Activated CD8-positive, alpha-beta memory T cell treated with anti-CD3 and anti-CD28 coated beads, Interleukin-2, amount 50 U/mL, for 4 hours (primary cell): ENCODE results near the gene RAB40B.

Experiments used
- DNase-seq: peaks from one replicate; pipeline ENCODE4 v3.0.0-alpha.2; 2020

RAB40B gene

DNA sequence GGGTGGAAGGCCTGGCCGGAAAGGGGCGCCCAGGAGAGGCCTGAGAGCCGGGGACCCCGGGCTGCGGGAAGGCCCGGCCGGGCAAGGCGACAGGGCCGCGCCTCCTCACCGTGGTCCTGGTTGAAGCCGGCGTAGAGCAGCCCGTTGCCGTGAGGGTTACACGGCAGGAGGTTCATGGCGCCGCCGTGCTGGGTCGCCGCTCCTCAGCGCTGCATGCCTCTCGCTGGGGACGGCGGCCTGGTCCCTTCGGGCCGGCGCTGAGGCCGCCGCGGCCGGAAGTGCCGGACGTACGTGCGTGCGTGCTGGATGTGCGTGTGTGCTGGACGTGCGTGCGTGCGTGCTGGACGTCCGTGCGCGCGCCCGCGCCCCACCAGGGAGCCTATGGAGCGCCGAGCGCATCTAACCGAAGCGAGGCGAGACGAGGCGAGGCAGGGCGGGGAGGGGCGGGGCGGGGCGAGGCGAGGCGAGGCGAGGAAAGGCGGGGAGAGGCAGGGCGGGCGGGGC is 50.3 kb downstream of the RAB40B start, which contains the start of gene WDR45B:
WDR45B (minus strand) TSS at position 280 of the 504 bp plus-strand sequence; CDS start at position 176, 104 bp downstream.
- DNase-seq: peak; percentile 88

GRCh38 chr17:82647593-82648164 is 50.8 kb downstream of the RAB40B start:
- peak; percentile 46 for DNase-seq

DNA sequence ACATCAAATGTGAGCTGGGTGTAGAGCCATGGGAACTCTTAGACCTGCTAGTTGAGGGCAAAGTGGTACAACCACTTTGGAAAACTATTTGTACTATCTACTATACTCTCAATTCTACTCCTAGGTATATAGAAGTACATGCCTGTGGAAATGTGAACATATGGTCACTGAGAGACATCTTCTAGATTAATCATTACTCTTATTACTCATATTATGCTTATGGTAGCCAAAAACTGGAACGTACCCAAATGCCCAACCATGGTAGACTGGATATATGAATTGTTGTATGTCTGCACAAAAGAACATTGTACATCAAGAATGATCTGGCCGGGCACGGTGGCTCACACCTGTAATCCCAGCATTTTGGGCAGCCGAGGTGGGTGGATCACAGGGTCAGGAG is 53.0 kb downstream of the RAB40B start:
- no peak for DNase-seq

DNA sequence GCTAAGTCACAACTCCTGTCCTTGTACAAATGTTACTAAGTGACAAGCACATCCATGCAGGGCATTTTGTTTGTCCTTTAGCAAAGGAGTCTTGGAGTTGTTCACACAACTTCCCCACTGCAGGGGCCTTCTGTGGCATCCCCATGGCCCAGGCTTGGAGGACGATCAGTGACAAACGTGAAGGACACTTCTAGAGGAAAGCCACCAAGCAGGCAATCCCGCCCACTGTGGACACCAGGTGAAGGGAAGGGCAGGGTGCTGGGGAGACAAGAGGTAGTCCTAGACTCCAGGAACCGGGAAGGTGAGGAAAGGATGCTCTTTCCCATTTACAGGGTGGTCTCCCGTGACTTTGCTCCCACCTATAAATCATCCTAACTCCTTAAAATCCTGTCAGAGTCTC is 54.4 kb downstream of the RAB40B start:
- no peak for DNase-seq

GRCh38 chr17:82642022-82642421 is 56.5 kb downstream of the RAB40B start:
- DNase-seq: no peak

DNA sequence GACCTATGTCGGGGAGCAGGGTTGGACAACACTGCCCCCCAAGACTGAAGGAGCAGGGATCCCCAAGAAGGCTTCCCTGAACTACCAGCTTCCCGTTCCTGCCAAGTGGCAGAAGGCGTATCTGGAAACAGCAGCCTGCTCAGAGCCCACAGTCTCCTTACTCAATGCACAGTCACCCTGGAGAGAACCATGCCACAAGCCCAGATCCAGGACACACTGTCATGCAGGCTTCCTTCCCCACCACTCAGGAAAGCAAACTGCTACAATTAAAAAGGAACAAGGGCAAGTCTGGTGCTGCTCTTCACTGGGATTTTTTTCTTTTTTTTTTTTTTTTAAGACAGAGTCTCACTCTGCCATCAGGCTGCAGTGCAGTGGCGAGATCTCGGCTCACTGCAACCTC is 58.5 kb downstream of the RAB40B start:
- DNase-seq: no peak

DNA sequence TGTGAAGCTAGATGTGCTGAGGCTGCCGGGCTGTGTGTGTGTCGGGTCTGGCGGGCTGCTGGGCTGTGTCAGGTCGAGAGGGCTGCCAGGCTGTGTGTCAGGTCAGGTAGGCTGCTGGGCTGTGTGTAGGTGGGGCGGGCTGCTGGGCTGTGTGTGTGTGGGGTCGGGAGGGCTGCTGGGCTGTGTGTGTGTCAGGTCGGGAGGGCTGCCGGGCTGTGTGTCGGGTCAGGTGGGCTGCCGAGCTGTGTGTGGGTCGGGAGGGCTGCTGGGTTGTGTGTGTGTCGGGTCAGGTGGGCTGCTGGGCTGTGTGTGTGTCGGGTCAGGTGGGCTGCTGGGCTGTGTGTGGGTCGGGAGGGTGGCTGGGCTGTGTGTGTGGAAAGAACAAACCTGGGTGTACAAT is 58.9 kb downstream of the RAB40B start:
- DNase-seq: no peak

GRCh38 chr17:82638183-82638773 is 60.2 kb downstream of the RAB40B start:
- no peak for DNase-seq

DNA sequence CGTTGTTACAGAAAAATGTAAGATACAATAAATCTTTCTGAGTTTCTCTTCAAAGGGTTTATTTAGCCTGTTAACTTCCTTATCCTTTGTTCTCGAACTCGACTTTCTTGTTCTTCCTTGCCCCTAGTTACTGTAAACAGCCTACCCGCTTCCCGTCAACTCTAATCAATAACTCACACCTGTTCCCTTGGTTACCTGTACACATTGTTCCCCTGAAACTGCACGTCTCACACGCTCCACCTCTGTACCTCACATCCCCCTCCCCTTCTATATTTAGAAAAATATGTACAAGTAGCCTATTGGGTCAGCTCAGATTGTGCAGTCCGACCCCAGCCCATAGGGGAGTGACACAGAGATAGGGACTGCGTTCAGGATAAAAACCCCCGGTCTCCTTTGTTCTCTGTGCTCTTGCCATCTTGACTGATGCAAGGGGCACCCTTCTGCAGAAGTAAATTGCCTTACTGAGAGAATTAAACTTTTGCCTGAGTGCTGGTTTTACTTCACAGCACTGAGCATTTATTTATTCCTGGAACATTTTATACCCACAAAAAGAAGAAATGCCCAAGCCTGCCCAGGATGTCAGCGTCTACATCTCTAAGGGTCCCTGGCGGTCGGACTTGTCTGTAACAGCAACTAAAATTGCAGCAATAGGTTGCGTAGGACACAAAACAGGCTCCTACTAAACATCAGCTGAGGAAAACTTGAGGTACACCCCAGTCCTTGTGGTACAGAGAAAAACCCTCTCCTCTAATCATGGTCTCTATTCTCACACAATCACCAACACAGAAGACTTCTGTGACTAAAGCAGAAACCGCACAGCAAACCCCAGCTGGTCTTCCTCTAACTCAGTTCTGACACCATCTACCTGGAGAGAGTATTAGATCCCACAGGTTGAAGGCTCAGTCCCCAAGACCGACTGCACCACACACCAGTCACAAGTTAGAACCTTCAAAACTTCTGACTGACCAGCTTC is 61.6 kb downstream of the RAB40B start:
- no peak for DNase-seq

- DNase-seq: no peak
Observed at GRCh38 chr17:82633343-82633742, 65.2 kb downstream of the RAB40B start.

DNA sequence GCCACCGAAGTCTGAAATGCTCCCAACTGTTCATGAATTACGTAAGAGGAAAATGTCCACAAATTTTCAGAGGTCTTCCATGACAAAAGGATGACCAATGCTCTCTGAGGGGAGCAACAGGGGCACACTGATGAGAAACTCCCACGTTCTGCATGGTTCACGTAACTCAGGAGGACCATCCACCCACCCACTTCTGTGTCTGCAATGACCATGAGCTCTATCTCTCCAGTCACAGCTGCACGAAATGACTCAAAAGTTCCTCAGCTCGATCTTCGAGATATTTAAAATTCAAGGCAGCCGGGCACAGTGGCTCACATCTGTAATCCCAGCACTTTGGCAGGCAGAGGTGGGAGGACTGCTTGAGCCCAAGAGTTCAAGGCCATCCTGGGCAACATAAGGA is 66.0 kb downstream of the RAB40B start:
- no peak for DNase-seq

DNA sequence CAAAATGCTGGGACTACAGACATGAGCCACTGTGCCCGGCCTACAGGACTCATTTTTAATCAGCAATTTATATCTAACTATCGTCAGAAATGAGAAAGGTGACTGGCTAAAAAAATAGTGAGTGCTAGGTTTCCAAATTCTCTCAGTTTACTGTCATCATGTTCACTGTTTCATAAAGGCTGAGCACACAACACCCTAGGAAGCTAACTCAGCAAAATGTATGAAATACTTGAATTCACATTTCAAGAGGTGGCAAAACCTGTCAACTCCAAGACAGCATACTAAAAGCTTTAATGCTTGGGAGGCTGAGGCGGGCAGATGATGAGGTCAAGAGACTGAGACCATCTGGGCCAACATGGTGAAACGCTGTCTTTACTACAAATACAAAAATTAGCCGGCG is 67.0 kb downstream of the RAB40B start:
- no peak for DNase-seq

DNA sequence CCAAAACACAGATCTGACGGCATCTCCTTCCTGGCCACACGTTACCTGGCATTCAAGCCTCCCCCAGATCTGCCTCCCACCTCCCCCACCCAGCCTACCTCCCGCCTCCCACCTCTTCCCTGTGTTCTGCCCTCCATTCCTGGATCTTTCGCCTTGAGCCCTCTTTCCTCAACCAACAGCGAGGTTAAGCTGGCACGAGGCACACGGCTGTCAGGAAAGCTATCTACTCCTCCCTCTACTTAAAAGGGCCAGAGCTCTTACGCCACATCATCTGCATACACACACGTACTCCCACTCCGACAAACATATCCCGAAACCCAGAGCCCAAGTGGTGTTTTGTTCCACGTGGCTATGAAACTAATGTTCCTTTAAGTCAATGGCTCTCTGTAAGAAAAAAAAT is 68.3 kb downstream of the RAB40B start:
- no peak for DNase-seq

- no peak for DNase-seq
Observed at GRCh38 chr17:82629748-82630147, 68.8 kb downstream of the RAB40B start.

- DNase-seq: no peak
Observed at GRCh38 chr17:82627405-82627804, 71.1 kb downstream of the RAB40B start.

- no peak for DNase-seq
Observed at GRCh38 chr17:82623707-82624106, 74.8 kb downstream of the RAB40B start.

GRCh38 chr17:82619641-82620040 is 78.9 kb downstream of the RAB40B start:
- DNase-seq: no peak

- no peak for DNase-seq
Observed at GRCh38 chr17:82619211-82619610, 79.3 kb downstream of the RAB40B start.

GRCh38 chr17:82616021-82616711 is 82.3 kb downstream of the RAB40B start:
- DNase-seq: no peak

GRCh38 chr17:82615084-82616020 is 83.1 kb downstream of the RAB40B start:
- DNase-seq: no peak

DNA sequence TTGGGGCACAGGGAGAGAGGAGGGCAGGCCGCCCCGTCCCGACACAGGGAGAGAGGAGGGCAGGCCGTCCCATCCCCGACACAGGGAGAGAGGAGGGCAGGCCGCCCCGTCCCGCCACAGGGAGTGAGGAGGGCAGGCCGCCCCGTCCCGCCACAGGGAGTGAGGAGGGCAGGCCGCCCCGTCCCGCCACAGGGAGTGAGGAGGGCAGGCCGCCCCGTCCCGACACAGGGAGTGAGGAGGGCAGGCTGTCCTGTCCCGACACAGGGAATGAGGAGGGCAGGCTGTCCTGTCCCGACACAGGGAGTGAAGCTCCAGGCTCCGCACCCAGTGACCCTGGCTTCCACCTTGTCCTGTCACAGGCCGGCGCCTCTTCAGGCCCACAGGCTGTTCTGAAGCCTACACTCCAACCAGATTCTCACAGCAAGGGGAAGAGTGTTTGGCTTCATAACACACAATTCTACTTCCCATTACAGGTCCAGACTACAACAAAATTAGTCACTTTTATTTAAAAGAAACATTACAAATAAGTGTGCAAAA is 84.3 kb downstream of the RAB40B start:
- DNase-seq: no peak
